ENCODE measurements around the gene TMPRSS7. TPM values are rescaled to one million over a fixed set of nuclear protein-coding genes. Genes with fewer than 3 reads are reported as not detected.

TMPRSS7 gene
- total RNA-seq: not detected

GRCh38 chr3:112034436-112034835, at the start of gene TMPRSS7:
Gene TMPRSS7 (plus strand): TSS chr3:112034736. CDS start chr3:112034846, 110 bp downstream.
- Histone ChIP-seq H3K4me1 (no peaks in the 10 kb centered on the region), H3K36me3 (no peaks in the 10 kb centered on the region), H3K9me3 (no peaks in the 10 kb centered on the region), H3K27me3 (no peaks in the 10 kb centered on the region), H3K4me3 (no peak within 1 kb of the TSS), H3K27ac (no peak within 1 kb of the TSS)
- no peak for TF ChIP-seq CTCF (IDR thresholded peaks at IDR 0.05)
- no peak for TF ChIP-seq POLR2A (IDR thresholded peaks at IDR 0.05)
- intact Hi-C loops (cut with DNase I): no loop called here
- 97 to 100% methylated on average over 3 to 4 of the region's 4 CpGs for WGBS, 2 donors
- no peak for DNase-seq

- H3K27ac ChIP-seq: no peak overlapping the region
- TF ChIP-seq POLR2A (IDR thresholded peaks at IDR 0.05): no peak
- no peak for TF ChIP-seq CTCF (IDR thresholded peaks at IDR 0.05)
- intact Hi-C loops (cut with DNase I): no loop called here
- peaks cover 0 to 13% (median 0%) of the 10 kb centered on the region in 3 donors for H3K4me1 ChIP-seq
- peaks cover 0 to 37% (median 6%) of the 10 kb centered on the region in 3 donors for H3K36me3 ChIP-seq
- H3K9me3 ChIP-seq: no peaks in the 10 kb centered on the region
- no peaks in the 10 kb centered on the region for H3K27me3 ChIP-seq
- H3K4me3 ChIP-seq: no peak overlapping the region
- 76 to 87% methylated on average over 3 of the region's 3 CpGs for WGBS, 2 donors
- DNase-seq: no peak
These were observed 47.7 kb upstream of the TMPRSS7 start for GRCh38 chr3:111986800-111987199.

GRCh38 chr3:111989061-111989678, 45.4 kb upstream of the TMPRSS7 start:
- WGBS, 2 donors: 56 to 69% methylated on average over 3 of the region's 3 CpGs
- intact Hi-C loops (cut with DNase I): no loop called here
- Histone ChIP-seq H3K9me3 (no peaks in the 10 kb centered on the region), H3K4me1 (no peaks in the 10 kb centered on the region), H3K4me3 (no peak overlapping the region), H3K27ac (no peak overlapping the region), H3K36me3 (peaks cover 0 to 52% (median 6%) of the 10 kb centered on the region in 3 donors), H3K27me3 (no peaks in the 10 kb centered on the region)
- no peak for DNase-seq
- TF ChIP-seq POLR2A (IDR thresholded peaks at IDR 0.05) (no peak), CTCF (IDR thresholded peaks at IDR 0.05) (peak in 5 of 6 experiments; percentile 48 to 72 (median 56))

GRCh38 chr3:111993038-111993437, 41.5 kb upstream of the TMPRSS7 start:
- no peaks in the 10 kb centered on the region for H3K4me1 ChIP-seq
- no peak for DNase-seq
- H3K36me3 ChIP-seq: peaks cover 0 to 33% (median 6%) of the 10 kb centered on the region in 3 donors
- intact Hi-C loops (cut with DNase I): no loop called here
- H3K9me3 ChIP-seq: no peaks in the 10 kb centered on the region
- H3K27me3 ChIP-seq: peaks cover 0 to 1% (median 0%) of the 10 kb centered on the region in 4 donors
- 54 to 84% methylated on average over 2 of the region's 2 CpGs for WGBS, 2 donors
- TF ChIP-seq CTCF (IDR thresholded peaks at IDR 0.05) (no peak), POLR2A (IDR thresholded peaks at IDR 0.05) (no peak)
- no peak overlapping the region for H3K4me3 ChIP-seq
- no peak overlapping the region for H3K27ac ChIP-seq

- H3K27ac ChIP-seq: no peak within 1 kb of the TSS
- no peak for DNase-seq
- H3K36me3 ChIP-seq: peaks cover 0 to under 1% (median 0%) of the 10 kb centered on the region in 3 donors
- intact Hi-C loops (cut with DNase I): no loop called here
- peaks cover 0 to 39% (median 0%) of the 10 kb centered on the region in 4 donors for H3K27me3 ChIP-seq
- TF ChIP-seq CTCF (IDR thresholded peaks at IDR 0.05) (no peak), POLR2A (IDR thresholded peaks at IDR 0.05) (no peak)
- H3K4me3 ChIP-seq: peak within 1 kb of the TSS; percentile 13 to 61 (median 41)
- H3K4me1 ChIP-seq: peaks cover 6 to 20% (median 10%) of the 10 kb centered on the region in 3 donors
- no peaks in the 10 kb centered on the region for H3K9me3 ChIP-seq
- WGBS, 2 donors: 5 to 9% methylated on average over 22 of the region's 30 CpGs
These were observed 35.7 kb upstream of the TMPRSS7 start, which contains the start of gene TAGLN3 for GRCh38 chr3:111998636-111999483. Gene TAGLN3 (plus strand): TSS chr3:111998922. CDS start chr3:111999423, 501 bp downstream.
